Body of pancreas (tissue), 4 donors: ENCODE results near the gene MAPK9. TPM values are rescaled to one million over a fixed set of nuclear protein-coding genes. Genes with fewer than 3 reads are reported as not detected.

ENCODE experiments used
- ATAC-seq: fragments of 150-250 bp; one replicate; pipeline ENCODE4 v1.9.1; 2016
- DNase-seq, 4 donors: peaks; one replicate each; pipeline ENCODE4 v3.0.0-alpha.2; 2019
- H3K27ac ChIP-seq, 4 donors: fragments of 200-600 bp; sonication (generic); 1 replicate in 3 of 4; 2 replicates in 1 of 4; pipeline versions ENCODE4 v1.5.1 to v1.6.1; 2016 to 2019; ENCODE audit warnings: mild to moderate bottlenecking in 1 of 4, mixed read lengths in 1 of 4, moderate library complexity in 1 of 4
- H3K27me3 ChIP-seq, 2 donors: fragments of 200-600 bp; sonication (generic); one replicate each; pipeline ENCODE4 v1.6.0; 2016; ENCODE audit warnings: mild to moderate bottlenecking in 1 of 2
- H3K36me3 ChIP-seq, 2 donors: fragments of 200-600 bp; sonication (generic); replicated peaks in 1 of 2; 2 replicates each; pipeline ENCODE4 v1.5.1; 2016; ENCODE audit warnings: low read depth in 2 of 2; ENCODE audit not compliant: insufficient read depth in 1 of 2
- H3K4me1 ChIP-seq: fragments of 200-600 bp; sonication (generic); one replicate; pipeline ENCODE4 v1.6.0; 2016
- H3K4me3 ChIP-seq, 2 donors: fragments of 200-600 bp; sonication (generic); 1 replicate in 1 of 2; 2 replicates in 1 of 2; pipeline ENCODE4 v1.5.1; 2016 to 2019
- H3K9me3 ChIP-seq, 3 donors: fragments of 200-600 bp; sonication (generic); 1 replicate in 2 of 3; 2 replicates in 1 of 3; pipeline ENCODE4 v1.5.1; 2016
- POLR2A ChIP-seq, 3 donors: fragments of 450-650 bp; IDR thresholded peaks; one replicate each; pipeline ENCODE4 v1.6.1; 2016; ENCODE audit warnings: antibody characterized with exemption in 3 of 3, mild to moderate bottlenecking in 2 of 3
- WGBS, 2 donors: methylation state at CpG; one replicate each; pipeline ENCODE4 v1.1.5; 2017; 5-methylcytosine and 5-hydroxymethylcytosine counted together
- intact Hi-C: fragments of 100-400 bp; cut with DNase I; formaldehyde crosslinking; loops from one replicate; pipeline ENCODE4 v1.15.1; 2023
- total RNA-seq, 2 donors: library from RNA; depleted of rRNA; stranded (reverse); fragments of >200 nt; gene quantifications; one replicate each; pipeline ENCODE4 v1.1.0, GENCODE V29; 2016
- TF ChIP-seq, protein P1 (sequence below), 7 experiments: fragments of 450-650 bp in 4 of 7; fragments of 200-600 bp in 3 of 7; sonication (generic) in 3 of 7; IDR thresholded peaks; one replicate each; pipeline ENCODE4 v1.5.1; 2016 to 2019; ENCODE audit warnings: antibody characterized with exemption in 7 of 7

MAPK9 gene
- total RNA-seq, 2 donors from 2014 or later, result 20.4 to 33.2 TPM

DNA sequence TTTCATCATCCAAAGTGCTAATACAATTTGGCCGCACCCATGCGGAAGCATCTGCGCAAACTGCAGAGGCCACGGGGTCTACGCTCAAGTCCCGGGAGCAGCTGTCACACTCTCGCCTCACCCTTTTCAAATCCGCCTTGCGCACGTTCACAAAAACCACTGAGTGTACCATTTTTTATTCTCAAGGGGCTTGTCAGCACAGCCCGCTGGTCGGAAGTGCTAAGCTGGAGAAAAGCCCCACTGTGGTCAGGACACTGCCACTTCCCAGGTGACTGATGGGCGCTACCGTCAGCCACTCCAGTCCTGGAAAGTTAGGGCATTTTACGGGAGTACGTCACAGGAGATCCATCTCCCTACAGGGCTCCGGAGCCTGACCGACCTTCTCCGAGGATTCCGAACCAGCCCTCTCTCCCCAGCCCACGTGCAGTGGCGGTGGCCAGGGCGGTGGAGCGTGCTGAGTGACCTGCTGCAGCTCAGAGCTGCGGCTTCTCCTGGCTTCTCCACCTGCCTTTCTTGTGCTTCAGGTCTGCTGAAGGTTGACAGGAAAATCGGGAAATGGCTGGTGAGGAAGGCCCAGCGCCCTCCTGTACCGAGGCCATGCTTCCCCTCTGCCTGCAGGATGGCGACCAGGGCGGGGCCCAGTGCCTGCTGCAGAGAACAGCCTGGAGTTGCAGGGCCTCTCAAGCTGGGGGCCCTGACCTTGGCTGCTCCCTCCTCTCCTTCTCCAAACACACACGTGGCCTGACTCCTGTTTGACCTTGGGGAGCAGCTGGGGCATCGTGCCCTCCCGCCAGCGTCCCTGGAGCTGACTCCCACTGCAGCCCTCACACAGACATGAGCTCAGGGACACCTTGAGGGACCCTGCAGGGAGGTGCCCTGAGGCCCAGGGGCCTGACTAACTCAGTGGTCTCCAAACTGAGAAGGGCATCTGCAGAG, 97.2 kb downstream of the MAPK9 start:
- Histone ChIP-seq H3K27me3 (no peaks in the 10 kb centered on the region), H3K4me1 (no peaks in the 10 kb centered on the region), H3K36me3 (no peaks in the 10 kb centered on the region), H3K27ac (no peak overlapping the region), H3K4me3 (no peak overlapping the region), H3K9me3 (no peaks in the 10 kb centered on the region)
- WGBS, 2 donors, result 77 to 95% methylated on average over 24 to 34 of the region's 34 CpGs
- intact Hi-C loops, result no loop called here
- TF ChIP-seq POLR2A (IDR thresholded peaks at IDR 0.05), result no peak
- TF ChIP-seq, protein P1, sequence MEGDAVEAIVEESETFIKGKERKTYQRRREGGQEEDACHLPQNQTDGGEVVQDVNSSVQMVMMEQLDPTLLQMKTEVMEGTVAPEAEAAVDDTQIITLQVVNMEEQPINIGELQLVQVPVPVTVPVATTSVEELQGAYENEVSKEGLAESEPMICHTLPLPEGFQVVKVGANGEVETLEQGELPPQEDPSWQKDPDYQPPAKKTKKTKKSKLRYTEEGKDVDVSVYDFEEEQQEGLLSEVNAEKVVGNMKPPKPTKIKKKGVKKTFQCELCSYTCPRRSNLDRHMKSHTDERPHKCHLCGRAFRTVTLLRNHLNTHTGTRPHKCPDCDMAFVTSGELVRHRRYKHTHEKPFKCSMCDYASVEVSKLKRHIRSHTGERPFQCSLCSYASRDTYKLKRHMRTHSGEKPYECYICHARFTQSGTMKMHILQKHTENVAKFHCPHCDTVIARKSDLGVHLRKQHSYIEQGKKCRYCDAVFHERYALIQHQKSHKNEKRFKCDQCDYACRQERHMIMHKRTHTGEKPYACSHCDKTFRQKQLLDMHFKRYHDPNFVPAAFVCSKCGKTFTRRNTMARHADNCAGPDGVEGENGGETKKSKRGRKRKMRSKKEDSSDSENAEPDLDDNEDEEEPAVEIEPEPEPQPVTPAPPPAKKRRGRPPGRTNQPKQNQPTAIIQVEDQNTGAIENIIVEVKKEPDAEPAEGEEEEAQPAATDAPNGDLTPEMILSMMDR (IDR thresholded peaks at IDR 0.05), result no peak
- no peak for ATAC-seq
- no peak for DNase-seq

DNA sequence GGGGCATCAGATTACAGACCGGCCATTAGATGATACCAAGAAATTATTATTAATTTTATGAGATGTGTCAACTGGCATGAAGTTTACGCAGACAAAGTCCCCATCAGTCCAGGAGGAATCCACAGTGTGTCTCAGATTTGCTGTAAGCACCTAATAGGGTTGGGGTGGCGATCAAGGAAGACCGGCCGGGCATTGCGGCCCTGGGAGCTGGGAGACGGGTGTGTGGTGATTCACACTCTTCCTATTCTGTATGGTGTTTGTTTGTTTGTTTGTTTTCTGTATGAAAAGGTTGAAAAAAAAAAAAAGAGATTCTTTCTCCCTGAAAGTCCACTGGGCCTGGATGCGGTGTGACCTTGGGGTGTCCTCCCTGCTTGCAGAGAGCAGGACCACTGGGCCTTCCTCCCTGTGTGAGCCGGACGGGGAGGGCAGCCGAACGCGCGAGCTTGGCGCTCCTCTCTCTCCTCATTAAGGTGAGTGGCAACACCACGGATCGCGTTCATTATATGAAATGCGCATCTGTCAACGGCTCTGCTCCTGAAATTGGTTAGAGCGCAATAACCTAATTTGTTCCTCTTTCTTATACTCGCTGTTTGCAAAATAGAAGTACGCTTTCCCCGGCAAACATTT, 98.0 kb downstream of the MAPK9 start:
- no peak overlapping the region for H3K27ac ChIP-seq
- ATAC-seq (no peak), DNase-seq (no peak)
- intact Hi-C loops, result no loop called here
- H3K4me3 ChIP-seq, result no peak overlapping the region
- no peaks in the 10 kb centered on the region for H3K27me3 ChIP-seq
- TF ChIP-seq POLR2A (IDR thresholded peaks at IDR 0.05), result no peak
- TF ChIP-seq, protein P1 (IDR thresholded peaks at IDR 0.05), result no peak
- H3K9me3 ChIP-seq, result no peaks in the 10 kb centered on the region
- 92 to 95% methylated on average over 24 of the region's 24 CpGs for WGBS, 2 donors
- no peaks in the 10 kb centered on the region for H3K4me1 ChIP-seq
- H3K36me3 ChIP-seq, result no peaks in the 10 kb centered on the region

- WGBS, 2 donors, result 57 to 91% methylated on average over 6 of the region's 6 CpGs
- H3K9me3 ChIP-seq, result peaks cover 0 to 5% (median 0%) of the 10 kb centered on the region in 3 donors
- intact Hi-C loops, result no loop called here
Observed at GRCh38 chr5:180191716-180192115, 100.2 kb downstream of the MAPK9 start.

DNA sequence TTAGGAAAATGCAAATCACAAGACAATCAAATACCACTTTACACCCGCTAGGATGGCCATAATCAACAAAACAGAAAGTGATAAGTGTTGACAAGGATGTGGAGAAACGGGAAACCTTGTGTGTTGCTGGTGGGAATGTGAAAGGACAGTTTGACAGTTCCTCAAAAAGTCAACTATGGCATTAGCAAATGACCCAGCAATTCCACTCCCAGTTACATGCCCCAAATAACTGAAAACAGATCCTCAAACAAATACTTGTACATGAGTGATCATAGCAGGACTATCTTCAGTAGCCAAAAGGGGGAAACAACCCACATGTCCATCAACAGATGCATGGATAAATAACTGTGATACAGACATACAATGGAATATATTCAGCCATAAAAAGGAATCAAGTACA, 104.1 kb downstream of the MAPK9 start:
- Histone ChIP-seq H3K27ac (no peak overlapping the region), H3K27me3 (no peaks in the 10 kb centered on the region), H3K4me3 (no peak overlapping the region), H3K4me1 (no peaks in the 10 kb centered on the region), H3K9me3 (peaks cover 0 to 5% (median 0%) of the 10 kb centered on the region in 3 donors), H3K36me3 (no peaks in the 10 kb centered on the region)
- 80 to 83% methylated on average over 2 of the region's 2 CpGs for WGBS, 2 donors
- DNase-seq (no peak), ATAC-seq (no peak)
- TF ChIP-seq, protein P1 (IDR thresholded peaks at IDR 0.05), result no peak
- TF ChIP-seq POLR2A (IDR thresholded peaks at IDR 0.05), result no peak
- intact Hi-C loops, result no loop called here

More at GRCh38 chr5:180191716-180192115, 100.2 kb downstream of the MAPK9 start:
- DNase-seq (no peak), ATAC-seq (no peak)
- TF ChIP-seq, protein P1 (IDR thresholded peaks at IDR 0.05), result no peak
- no peak for TF ChIP-seq POLR2A (IDR thresholded peaks at IDR 0.05)
- no peaks in the 10 kb centered on the region for H3K4me1 ChIP-seq
- no peaks in the 10 kb centered on the region for H3K36me3 ChIP-seq
- no peak overlapping the region for H3K4me3 ChIP-seq
- no peak overlapping the region for H3K27ac ChIP-seq
- H3K27me3 ChIP-seq, result no peaks in the 10 kb centered on the region

Other genes starting within 250 kb of the MAPK9 start
- gene RNF130, start 220.3 kb downstream of the MAPK9 start, total RNA-seq, result 10 to 100 TPM; 32.3 to 58.9 TPM
- not detected for gene RASGEF1C, start 82.9 kb downstream of the MAPK9 start, total RNA-seq
- 10 to 100 TPM in 1 of 2 donors, 1 to 10 TPM in 1; 3.9 to 17.5 TPM for gene GFPT2, start 61.3 kb upstream of the MAPK9 start, total RNA-seq
- 1 to 10 TPM; 4.0 to 7.5 TPM for gene CNOT6, start 202.3 kb upstream of the MAPK9 start, total RNA-seq